HCT116 (cell line): ENCODE data around the gene LIMS2. TPM values are rescaled to one million over a fixed set of nuclear protein-coding genes. Genes with fewer than 3 reads are reported as not detected.

ENCODE experiments used
- ATAC-seq: fragments of 200-7000 bp; cut with Tn5 transposase; 2 replicates; pipeline ENCODE4 v1.9.1; 2020; ENCODE audit warnings: mild to moderate bottlenecking, moderate library complexity
- BruUV-seq: library from RNA; stranded (reverse); fragments of 400-500 nt; replicated peaks from 2 replicates; lab custom pipeline; 2021; lab: Mats Ljungman, UMichigan
- CTCF ChIA-PET: fragments of 300-600 bp; sonication (Branson Sonifier 250); formaldehyde crosslinking; loops from one replicate; lab custom pipeline; 2021; ENCODE audit warnings: antibody characterized with exemption; lab: Charles Lee
- POLR2A ChIA-PET: fragments of 300-600, 350-600 bp; sonication (Branson Sonifier 250); formaldehyde crosslinking; loops from one replicate; lab custom pipeline; 2021; ENCODE audit warnings: antibody characterized with exemption; lab: Charles Lee
- RAD21 ChIA-PET, 2 experiments: fragments of 300-600 bp; sonication (Branson Sonifier 250); formaldehyde crosslinking; loops; one replicate each; lab custom pipeline; 2023; ENCODE audit warnings: low total read pairs in 2 of 2; ENCODE audit not compliant: uncharacterized antibody in 2 of 2, unreplicated experiment in 2 of 2, low non-redundant PET in 1 of 2; lab: Charles Lee
- DNase-seq: peaks from one replicate; pipeline ENCODE4 v3.0.0-alpha.2; 2010; ENCODE audit warnings: low read depth, low spot score
- H2AFZ ChIP-seq: fragments of 200-600 bp; shearing (Covaris generic), sonication (generic); 2 replicates; pipeline ENCODE4 v1.6.1; 2017; ENCODE audit warnings: low read depth, mixed run types, mixed read lengths, antibody characterized with exemption, low read length; ENCODE audit not compliant: poor library complexity, severe bottlenecking
- H3K27ac ChIP-seq: 2 replicates; pipeline ENCODE4 v1.5.1; 2012; ENCODE audit warnings: low read depth, low read length
- H3K27me3 ChIP-seq: fragments of 200-600 bp; sonication (generic); 2 replicates; pipeline ENCODE4 v1.6.1; 2016; ENCODE audit warnings: mixed run types, low read length, mixed read lengths; ENCODE audit not compliant: insufficient read depth
- H3K36me3 ChIP-seq, 2 experiments: fragments of 200-500 bp in 1 of 2; fragments of 200-600 bp in 1 of 2; sonication (Bioruptor generic) in 1 of 2; sonication (generic) in 1 of 2; 2 replicates each; pipeline versions ENCODE4 v1.5.1 to v1.6.1; 2014 to 2016; ENCODE audit warnings: low read length in 2 of 2, inconsistent platforms in 1 of 2, mixed read lengths in 1 of 2, mixed run types in 1 of 2; ENCODE audit not compliant: insufficient read depth in 2 of 2, control insufficient read depth in 1 of 2
- H3K4me1 ChIP-seq, 2 experiments: fragments of 200-600 bp in 1 of 2; sonication (generic) in 1 of 2; 2 replicates each; pipeline versions ENCODE4 v1.5.1 to v1.6.1; 2012 to 2017; ENCODE audit warnings: low read length in 2 of 2, inconsistent platforms in 1 of 2, mild to moderate bottlenecking in 1 of 2, mixed read lengths in 1 of 2, mixed run types in 1 of 2, moderate library complexity in 1 of 2; ENCODE audit not compliant: insufficient read depth in 2 of 2, control insufficient read depth in 1 of 2
- H3K4me2 ChIP-seq: fragments of 200-600 bp; sonication (generic); 2 replicates; pipeline ENCODE4 v1.6.1; 2017; ENCODE audit warnings: mixed run types, low read length, mixed read lengths
- H3K4me3 ChIP-seq, 2 experiments: fragments of 200-600 bp in 1 of 2; sonication (generic) in 1 of 2; replicated peaks in 1 of 2; 2 replicates each; pipeline ENCODE4 v1.5.1; 2011 to 2016; ENCODE audit warnings: low read length in 2 of 2, control low read depth in 1 of 2, low read depth in 1 of 2, mild to moderate bottlenecking in 1 of 2, mixed read lengths in 1 of 2, mixed run types in 1 of 2
- H3K79me2 ChIP-seq: fragments of 200-600 bp; sonication (generic); 2 replicates; pipeline ENCODE4 v1.6.1; 2017; ENCODE audit warnings: mild to moderate bottlenecking, mixed run types, low read length, moderate library complexity, mixed read lengths; ENCODE audit not compliant: insufficient read depth
- H3K9ac ChIP-seq: fragments of 200-600 bp; sonication (generic); 2 replicates; pipeline ENCODE4 v1.6.1; 2016; ENCODE audit warnings: low read length, mixed read lengths
- H3K9me2 ChIP-seq: fragments of 200-600 bp; sonication (generic), shearing (Covaris generic); 2 replicates; pipeline ENCODE4 v1.6.1; 2017; ENCODE audit warnings: mixed run types, mild to moderate bottlenecking, moderate library complexity; ENCODE audit not compliant: insufficient read depth
- H3K9me3 ChIP-seq, 2 experiments: fragments of 200-500 bp in 1 of 2; fragments of 200-600 bp in 1 of 2; sonication (Bioruptor generic) in 1 of 2; sonication (generic) in 1 of 2; 2 replicates each; pipeline ENCODE4 v1.6.1; 2014 to 2017; ENCODE audit warnings: low read length in 2 of 2, mixed read lengths in 2 of 2, inconsistent platforms in 1 of 2, low read depth in 1 of 2, mild to moderate bottlenecking in 1 of 2, mixed run types in 1 of 2, moderate library complexity in 1 of 2; ENCODE audit not compliant: control insufficient read depth in 1 of 2, insufficient read depth in 1 of 2
- H4K20me1 ChIP-seq: fragments of 200-600 bp; sonication (generic), shearing (Covaris generic); 2 replicates; pipeline ENCODE4 v1.6.1; 2017; ENCODE audit warnings: mixed run types, mild to moderate bottlenecking, moderate library complexity; ENCODE audit not compliant: insufficient read depth
- CEBPB ChIP-seq: IDR thresholded peaks from 2 replicates; pipeline ENCODE4 v1.6.1; 2012; ENCODE audit warnings: low read depth
- EGR1 ChIP-seq: IDR thresholded peaks from 2 replicates; pipeline ENCODE4 v1.6.1; 2012; ENCODE audit warnings: low read depth
- EZH2 ChIP-seq: fragments of 200-600 bp; sonication (generic); IDR thresholded peaks from 2 replicates; pipeline ENCODE4 v1.6.1; 2017; ENCODE audit warnings: antibody characterized with exemption, mixed run types
- FOSL1 ChIP-seq: IDR thresholded peaks from 2 replicates; pipeline ENCODE4 v1.6.1; 2012; ENCODE audit warnings: low read depth
- JUND ChIP-seq: IDR thresholded peaks from 2 replicates; pipeline ENCODE4 v1.6.1; 2012
- MAX ChIP-seq: IDR thresholded peaks from 2 replicates; pipeline ENCODE4 v1.6.1; 2012
- POLR2A ChIP-seq: IDR thresholded peaks from 2 replicates; pipeline ENCODE4 v1.7.0; 2011; ENCODE audit warnings: borderline replicate concordance; ENCODE audit not compliant: insufficient read depth, insufficient read length; ENCODE audit errors: extremely low read depth
- RAD21 ChIP-seq: IDR thresholded peaks from 2 replicates; pipeline ENCODE4 v1.6.1; 2012; ENCODE audit warnings: low read depth, mild to moderate bottlenecking
- SIN3A ChIP-seq: IDR thresholded peaks from 2 replicates; pipeline ENCODE4 v1.6.1; 2012; ENCODE audit warnings: low read depth
- SP1 ChIP-seq: IDR thresholded peaks from 2 replicates; pipeline ENCODE4 v1.6.1; 2012; ENCODE audit warnings: low read depth
- TCF7L2 ChIP-seq: IDR thresholded peaks from 2 replicates; pipeline ENCODE4 v1.7.0; 2011; ENCODE audit warnings: borderline replicate concordance, inconsistent platforms; ENCODE audit not compliant: insufficient read depth, insufficient read length; ENCODE audit errors: extremely low read depth
- intact Hi-C: fragments of 100-400 bp; cut with micrococcal nuclease; formaldehyde crosslinking; loops from 2 replicates; pipeline ENCODE4 v1.10.0; 2022
- total RNA-seq: library from RNA; stranded (reverse); gene quantifications from one replicate; pipeline ENCODE4 v1.2.1, GENCODE V29; 2021; ENCODE audit not compliant: unreplicated experiment
- TF ChIP-seq, protein P1 (sequence below): IDR thresholded peaks from 2 replicates; pipeline ENCODE4 v1.6.1; 2012; ENCODE audit warnings: low read depth
- TF ChIP-seq, protein P2 (sequence below), 3 experiments: fragments of 200-600 bp in 1 of 3; sonication (generic) in 1 of 3; IDR thresholded peaks in 2 of 3; conservative IDR thresholded peaks in 1 of 3; 2 replicates each; pipeline ENCODE4 v1.5.1; 2012 to 2017; ENCODE audit warnings: low read depth in 2 of 3, low read length in 2 of 3, antibody characterized with exemption in 1 of 3, borderline replicate concordance in 1 of 3, control low read depth in 1 of 3, mild to moderate bottlenecking in 1 of 3, mixed read lengths in 1 of 3, mixed run types in 1 of 3, moderate library complexity in 1 of 3; ENCODE audit not compliant: insufficient read depth in 1 of 3
- TF ChIP-seq, protein P3 (sequence below): IDR thresholded peaks from 2 replicates; pipeline ENCODE4 v1.6.1; 2011; ENCODE audit warnings: mild to moderate bottlenecking, low read length, moderate library complexity; ENCODE audit not compliant: insufficient replicate concordance; ENCODE audit errors: extremely low read depth

Gene LIMS2
- total RNA-seq, 1 experiment from 2014 or later: 3.7 TPM

GRCh38 chr2:127645026-127645394 lies 30.3 kb downstream of the LIMS2 start:
- ChIA-PET POLR2A (no interaction called here), CTCF (no interaction called here)

More at GRCh38 chr2:127645026-127645394, 30.3 kb downstream of the LIMS2 start:
- ATAC-seq (no peak), DNase-seq (no peak)
- Histone ChIP-seq H3K27me3 (no peaks in the 10 kb centered on the region), H3K4me1 (peaks cover 9 to 31% of the 10 kb centered on the region in 2 experiments), H3K36me3 (no peaks in the 10 kb centered on the region), H2AFZ (no peak overlapping the region), H4K20me1 (no peaks in the 10 kb centered on the region), H3K4me3 (no peak overlapping the region), H3K9me3 (no peaks in the 10 kb centered on the region), H3K27ac (no peak overlapping the region), H3K9me2 (no peaks in the 10 kb centered on the region), H3K4me2 (no peak overlapping the region), H3K79me2 (no peaks in the 10 kb centered on the region), H3K9ac (no peak overlapping the region)
- intact Hi-C loops: loop anchor here (10.0 kb wide), 1 partner anchor 320 kb away; no protein-coding TSS in a partner anchor
- RAD21 ChIA-PET: no interaction called here
- BruUV-seq: no TSS peak
- TF ChIP-seq FOSL1: no peak
- no peak for TF ChIP-seq CEBPB
- TF ChIP-seq EZH2: no peak
- TF ChIP-seq, protein P1, sequence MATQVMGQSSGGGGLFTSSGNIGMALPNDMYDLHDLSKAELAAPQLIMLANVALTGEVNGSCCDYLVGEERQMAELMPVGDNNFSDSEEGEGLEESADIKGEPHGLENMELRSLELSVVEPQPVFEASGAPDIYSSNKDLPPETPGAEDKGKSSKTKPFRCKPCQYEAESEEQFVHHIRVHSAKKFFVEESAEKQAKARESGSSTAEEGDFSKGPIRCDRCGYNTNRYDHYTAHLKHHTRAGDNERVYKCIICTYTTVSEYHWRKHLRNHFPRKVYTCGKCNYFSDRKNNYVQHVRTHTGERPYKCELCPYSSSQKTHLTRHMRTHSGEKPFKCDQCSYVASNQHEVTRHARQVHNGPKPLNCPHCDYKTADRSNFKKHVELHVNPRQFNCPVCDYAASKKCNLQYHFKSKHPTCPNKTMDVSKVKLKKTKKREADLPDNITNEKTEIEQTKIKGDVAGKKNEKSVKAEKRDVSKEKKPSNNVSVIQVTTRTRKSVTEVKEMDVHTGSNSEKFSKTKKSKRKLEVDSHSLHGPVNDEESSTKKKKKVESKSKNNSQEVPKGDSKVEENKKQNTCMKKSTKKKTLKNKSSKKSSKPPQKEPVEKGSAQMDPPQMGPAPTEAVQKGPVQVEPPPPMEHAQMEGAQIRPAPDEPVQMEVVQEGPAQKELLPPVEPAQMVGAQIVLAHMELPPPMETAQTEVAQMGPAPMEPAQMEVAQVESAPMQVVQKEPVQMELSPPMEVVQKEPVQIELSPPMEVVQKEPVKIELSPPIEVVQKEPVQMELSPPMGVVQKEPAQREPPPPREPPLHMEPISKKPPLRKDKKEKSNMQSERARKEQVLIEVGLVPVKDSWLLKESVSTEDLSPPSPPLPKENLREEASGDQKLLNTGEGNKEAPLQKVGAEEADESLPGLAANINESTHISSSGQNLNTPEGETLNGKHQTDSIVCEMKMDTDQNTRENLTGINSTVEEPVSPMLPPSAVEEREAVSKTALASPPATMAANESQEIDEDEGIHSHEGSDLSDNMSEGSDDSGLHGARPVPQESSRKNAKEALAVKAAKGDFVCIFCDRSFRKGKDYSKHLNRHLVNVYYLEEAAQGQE: no peak
- no peak for TF ChIP-seq EGR1
- no peak for TF ChIP-seq SIN3A
- no peak for TF ChIP-seq JUND
- no peak for TF ChIP-seq SP1
- no peak for TF ChIP-seq POLR2A
- TF ChIP-seq, protein P2, sequence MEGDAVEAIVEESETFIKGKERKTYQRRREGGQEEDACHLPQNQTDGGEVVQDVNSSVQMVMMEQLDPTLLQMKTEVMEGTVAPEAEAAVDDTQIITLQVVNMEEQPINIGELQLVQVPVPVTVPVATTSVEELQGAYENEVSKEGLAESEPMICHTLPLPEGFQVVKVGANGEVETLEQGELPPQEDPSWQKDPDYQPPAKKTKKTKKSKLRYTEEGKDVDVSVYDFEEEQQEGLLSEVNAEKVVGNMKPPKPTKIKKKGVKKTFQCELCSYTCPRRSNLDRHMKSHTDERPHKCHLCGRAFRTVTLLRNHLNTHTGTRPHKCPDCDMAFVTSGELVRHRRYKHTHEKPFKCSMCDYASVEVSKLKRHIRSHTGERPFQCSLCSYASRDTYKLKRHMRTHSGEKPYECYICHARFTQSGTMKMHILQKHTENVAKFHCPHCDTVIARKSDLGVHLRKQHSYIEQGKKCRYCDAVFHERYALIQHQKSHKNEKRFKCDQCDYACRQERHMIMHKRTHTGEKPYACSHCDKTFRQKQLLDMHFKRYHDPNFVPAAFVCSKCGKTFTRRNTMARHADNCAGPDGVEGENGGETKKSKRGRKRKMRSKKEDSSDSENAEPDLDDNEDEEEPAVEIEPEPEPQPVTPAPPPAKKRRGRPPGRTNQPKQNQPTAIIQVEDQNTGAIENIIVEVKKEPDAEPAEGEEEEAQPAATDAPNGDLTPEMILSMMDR (IDR thresholded peaks at IDR 0.05 in 2 of 3, conservative IDR thresholded peaks at IDR 0.05 in 1 of 3; ENCODE audit: borderline replicate concordance in 1 of 3, insufficient read depth in 1 of 3, low read depth in 2 of 3, low read length in 2 of 3): no peak
- TF ChIP-seq RAD21: no peak
- TF ChIP-seq TCF7L2: no peak
- TF ChIP-seq, protein P3, sequence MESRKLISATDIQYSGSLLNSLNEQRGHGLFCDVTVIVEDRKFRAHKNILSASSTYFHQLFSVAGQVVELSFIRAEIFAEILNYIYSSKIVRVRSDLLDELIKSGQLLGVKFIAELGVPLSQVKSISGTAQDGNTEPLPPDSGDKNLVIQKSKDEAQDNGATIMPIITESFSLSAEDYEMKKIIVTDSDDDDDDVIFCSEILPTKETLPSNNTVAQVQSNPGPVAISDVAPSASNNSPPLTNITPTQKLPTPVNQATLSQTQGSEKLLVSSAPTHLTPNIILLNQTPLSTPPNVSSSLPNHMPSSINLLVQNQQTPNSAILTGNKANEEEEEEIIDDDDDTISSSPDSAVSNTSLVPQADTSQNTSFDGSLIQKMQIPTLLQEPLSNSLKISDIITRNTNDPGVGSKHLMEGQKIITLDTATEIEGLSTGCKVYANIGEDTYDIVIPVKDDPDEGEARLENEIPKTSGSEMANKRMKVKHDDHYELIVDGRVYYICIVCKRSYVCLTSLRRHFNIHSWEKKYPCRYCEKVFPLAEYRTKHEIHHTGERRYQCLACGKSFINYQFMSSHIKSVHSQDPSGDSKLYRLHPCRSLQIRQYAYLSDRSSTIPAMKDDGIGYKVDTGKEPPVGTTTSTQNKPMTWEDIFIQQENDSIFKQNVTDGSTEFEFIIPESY: no peak
- no peak for TF ChIP-seq MAX
